ENCODE measurements around the gene DMRTA2. TPM values are rescaled to one million over a fixed set of nuclear protein-coding genes. Genes with fewer than 3 reads are reported as not detected.

The DMRTA2 gene
- total and polyA plus RNA-seq, 2 experiments from 2014 or later: 0.10 TPM; not detected in 1

DNA sequence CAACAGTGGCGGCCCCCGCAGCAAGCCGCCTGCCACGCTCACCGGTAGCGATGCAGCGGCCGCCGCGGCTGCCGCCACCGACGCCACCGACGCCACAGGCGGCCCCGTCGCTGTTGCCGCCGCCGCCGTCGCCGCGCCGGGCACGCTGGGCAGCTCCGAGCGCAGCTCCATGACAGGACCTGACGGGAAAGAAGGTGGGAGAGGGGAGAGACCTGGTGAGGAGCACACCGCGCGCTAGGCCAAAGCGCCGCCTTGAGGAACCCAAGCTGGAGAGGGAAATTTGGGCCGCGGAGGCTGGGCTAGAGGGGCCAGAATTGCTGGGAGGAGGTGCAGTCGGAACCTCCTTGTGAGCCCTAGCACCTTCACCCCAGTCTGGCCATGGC, 1.9 kb downstream of the DMRTA2 start:
- H3K4me2 ChIP-seq: peak overlapping the region; percentile 73
- no peaks in the 10 kb centered on the region for H3K36me3 ChIP-seq (replicated peaks; ENCODE audit: insufficient read depth, low read depth)
- H3K27ac ChIP-seq: no peak overlapping the region
- peaks cover 98% of the 10 kb centered on the region for H3K27me3 ChIP-seq
- no peak overlapping the region for H3K4me3 ChIP-seq
- H3K79me2 ChIP-seq: no peaks in the 10 kb centered on the region
- H3K9me3 ChIP-seq (ENCODE audit: low read depth): no peaks in the 10 kb centered on the region
- WGBS (ENCODE audit: low lambda C conversion rate, missing lambda C conversion rate): under 1% methylated on average over 37 of the region's 38 CpGs
- no peak for DNase-seq (ENCODE audit: low spot score)
- no peaks in the 10 kb centered on the region for H3K9me2 ChIP-seq (replicated peaks; ENCODE audit: insufficient read depth)
- H4K20me1 ChIP-seq (ENCODE audit: insufficient read depth, poor library complexity, severe bottlenecking): no peaks in the 10 kb centered on the region
- peaks cover 40% of the 10 kb centered on the region for H3K4me1 ChIP-seq (ENCODE audit: insufficient read depth)
- H2AFZ ChIP-seq: peak overlapping the region; percentile 52
- peak; percentile 8 for TF ChIP-seq EZH2phosphoT487 (IDR thresholded peaks at IDR 0.05; ENCODE audit: low read depth, severe bottlenecking, unreplicated experiment)
- TF ChIP-seq, protein P1, sequence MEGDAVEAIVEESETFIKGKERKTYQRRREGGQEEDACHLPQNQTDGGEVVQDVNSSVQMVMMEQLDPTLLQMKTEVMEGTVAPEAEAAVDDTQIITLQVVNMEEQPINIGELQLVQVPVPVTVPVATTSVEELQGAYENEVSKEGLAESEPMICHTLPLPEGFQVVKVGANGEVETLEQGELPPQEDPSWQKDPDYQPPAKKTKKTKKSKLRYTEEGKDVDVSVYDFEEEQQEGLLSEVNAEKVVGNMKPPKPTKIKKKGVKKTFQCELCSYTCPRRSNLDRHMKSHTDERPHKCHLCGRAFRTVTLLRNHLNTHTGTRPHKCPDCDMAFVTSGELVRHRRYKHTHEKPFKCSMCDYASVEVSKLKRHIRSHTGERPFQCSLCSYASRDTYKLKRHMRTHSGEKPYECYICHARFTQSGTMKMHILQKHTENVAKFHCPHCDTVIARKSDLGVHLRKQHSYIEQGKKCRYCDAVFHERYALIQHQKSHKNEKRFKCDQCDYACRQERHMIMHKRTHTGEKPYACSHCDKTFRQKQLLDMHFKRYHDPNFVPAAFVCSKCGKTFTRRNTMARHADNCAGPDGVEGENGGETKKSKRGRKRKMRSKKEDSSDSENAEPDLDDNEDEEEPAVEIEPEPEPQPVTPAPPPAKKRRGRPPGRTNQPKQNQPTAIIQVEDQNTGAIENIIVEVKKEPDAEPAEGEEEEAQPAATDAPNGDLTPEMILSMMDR (IDR thresholded peaks at IDR 0.05; ENCODE audit: poor library complexity): no peak
- TF ChIP-seq EZH2 (IDR thresholded peaks at IDR 0.05; ENCODE audit: borderline replicate concordance): peak; percentile 78

DNA sequence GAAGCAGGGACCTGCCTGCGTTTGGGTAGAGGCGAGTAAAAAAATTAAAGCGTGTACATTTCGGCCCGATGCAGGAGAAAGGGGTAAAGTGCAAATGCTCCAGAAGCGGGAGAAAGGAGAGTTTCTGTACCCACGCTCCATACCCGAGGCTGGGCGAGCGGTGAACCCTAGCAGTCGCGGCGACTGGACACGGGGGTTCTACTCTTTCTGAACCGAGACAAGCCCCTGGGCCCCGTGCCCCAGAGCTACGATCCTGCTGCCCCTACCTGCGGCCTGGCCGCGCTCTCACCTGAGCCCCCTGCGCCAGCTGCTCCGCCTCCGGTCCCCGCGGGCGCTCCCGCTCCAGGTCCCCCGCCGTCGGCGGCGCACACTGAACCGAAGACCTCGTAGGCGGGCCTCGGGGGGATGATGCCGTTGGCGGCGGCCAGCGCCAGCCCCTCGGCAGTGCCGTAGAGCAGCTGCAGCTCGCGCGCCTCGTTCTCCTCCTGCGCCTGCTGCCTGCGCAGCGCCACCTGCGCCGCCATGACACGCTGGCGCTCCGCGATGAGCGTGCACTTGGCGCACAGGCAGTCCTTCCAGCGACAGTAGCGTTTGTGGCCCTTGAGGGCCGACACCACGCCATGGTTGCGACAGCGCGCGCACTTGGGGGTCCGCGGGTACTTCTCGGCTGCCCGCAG, 2.4 kb downstream of the DMRTA2 start:
- H3K36me3 ChIP-seq (replicated peaks; ENCODE audit: insufficient read depth, low read depth): no peaks in the 10 kb centered on the region
- H3K27ac ChIP-seq: no peak overlapping the region
- H2AFZ ChIP-seq: peak overlapping the region; percentile 52
- H3K9me3 ChIP-seq (ENCODE audit: low read depth): no peaks in the 10 kb centered on the region
- H3K27me3 ChIP-seq: peaks cover 98% of the 10 kb centered on the region
- no peaks in the 10 kb centered on the region for H3K9me2 ChIP-seq (replicated peaks; ENCODE audit: insufficient read depth)
- H3K4me2 ChIP-seq: peak overlapping the region; percentile 73
- peaks cover 40% of the 10 kb centered on the region for H3K4me1 ChIP-seq (ENCODE audit: insufficient read depth)
- DNase-seq (ENCODE audit: low spot score): no peak
- H3K4me3 ChIP-seq: no peak overlapping the region
- H4K20me1 ChIP-seq (ENCODE audit: insufficient read depth, poor library complexity, severe bottlenecking): no peaks in the 10 kb centered on the region
- WGBS (ENCODE audit: low lambda C conversion rate, missing lambda C conversion rate): 5% methylated on average over 56 of the region's 69 CpGs
- H3K79me2 ChIP-seq: no peaks in the 10 kb centered on the region
- TF ChIP-seq, protein P1 (IDR thresholded peaks at IDR 0.05; ENCODE audit: poor library complexity): no peak
- TF ChIP-seq EZH2phosphoT487 (IDR thresholded peaks at IDR 0.05; ENCODE audit: low read depth, severe bottlenecking, unreplicated experiment) (peak; percentile 85), EZH2 (IDR thresholded peaks at IDR 0.05; ENCODE audit: borderline replicate concordance) (peak; percentile 66)

DNA sequence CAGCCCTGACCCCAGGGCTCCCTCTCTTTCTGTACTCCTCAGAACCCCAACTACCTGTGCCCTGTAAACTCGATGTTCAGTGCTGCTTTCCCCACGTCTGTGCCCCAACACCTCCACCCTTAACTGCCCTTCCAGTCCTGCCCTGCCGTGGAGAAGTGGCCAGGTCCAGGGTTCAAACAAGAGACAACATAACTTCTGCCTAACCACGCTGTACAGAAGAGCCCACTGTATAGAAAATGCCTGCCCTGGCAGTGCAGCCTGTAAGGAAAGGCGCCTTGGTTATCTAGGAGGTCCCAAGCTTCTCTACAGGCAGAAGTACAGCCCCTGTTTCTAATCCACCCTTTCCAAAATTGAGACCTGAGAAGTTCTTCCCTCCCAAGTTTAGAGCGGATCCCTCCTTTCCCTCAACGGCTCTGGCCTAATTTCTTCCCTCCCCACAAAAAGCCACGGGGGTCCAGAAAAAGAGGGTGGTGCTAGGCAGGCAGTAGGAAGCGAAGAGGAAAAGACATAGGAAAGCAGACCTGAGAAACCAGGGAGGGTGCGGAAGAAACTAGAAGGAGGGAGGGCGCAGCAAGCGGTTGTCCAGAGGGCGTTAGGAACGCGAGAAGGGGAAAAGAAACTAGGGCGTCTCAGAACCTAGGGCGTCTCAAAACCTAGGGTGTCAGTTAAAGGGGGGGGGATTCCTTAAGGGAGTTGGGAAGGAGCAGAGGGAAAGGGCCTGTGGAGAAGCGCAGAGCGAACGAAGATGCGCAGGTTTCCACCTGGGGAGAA, 3.2 kb downstream of the DMRTA2 start:
- H3K9me3 ChIP-seq (ENCODE audit: low read depth): no peaks in the 10 kb centered on the region
- peak overlapping the region; percentile 73 for H3K4me2 ChIP-seq
- H4K20me1 ChIP-seq (ENCODE audit: insufficient read depth, poor library complexity, severe bottlenecking): no peaks in the 10 kb centered on the region
- no peak for DNase-seq (ENCODE audit: low spot score)
- H3K4me1 ChIP-seq (ENCODE audit: insufficient read depth): peaks cover 40% of the 10 kb centered on the region
- no peak overlapping the region for H2AFZ ChIP-seq
- H3K79me2 ChIP-seq: no peaks in the 10 kb centered on the region
- TF ChIP-seq EZH2phosphoT487 (IDR thresholded peaks at IDR 0.05; ENCODE audit: low read depth, severe bottlenecking, unreplicated experiment) (peak; percentile 83), EZH2 (IDR thresholded peaks at IDR 0.05; ENCODE audit: borderline replicate concordance) (peak; percentile 69)
- TF ChIP-seq, protein P1 (IDR thresholded peaks at IDR 0.05; ENCODE audit: poor library complexity): no peak
- peaks cover 98% of the 10 kb centered on the region for H3K27me3 ChIP-seq
- H3K36me3 ChIP-seq (replicated peaks; ENCODE audit: insufficient read depth, low read depth): no peaks in the 10 kb centered on the region
- WGBS (ENCODE audit: low lambda C conversion rate, missing lambda C conversion rate): 15% methylated on average over 21 of the region's 21 CpGs
- H3K9me2 ChIP-seq (replicated peaks; ENCODE audit: insufficient read depth): no peaks in the 10 kb centered on the region
- no peak overlapping the region for H3K27ac ChIP-seq
- no peak overlapping the region for H3K4me3 ChIP-seq
